Gastrocnemius medialis (tissue), 4 donors: ENCODE results near the gene UNC5B. TPM values are rescaled to one million over a fixed set of nuclear protein-coding genes. Genes with fewer than 3 reads are reported as not detected.

Experiments used
- ATAC-seq, 2 donors: fragments of 150-250 bp; one replicate each; pipeline ENCODE4 v1.9.1; 2016
- DNase-seq, 2 donors: peaks; one replicate each; pipeline ENCODE4 v3.0.0-alpha.2; 2019
- H3K27ac ChIP-seq, 4 donors: fragments of 200-600 bp; sonication (generic); 1 replicate in 1 of 4; 2 replicates in 3 of 4; pipeline ENCODE4 v1.5.1; 2016 to 2018; ENCODE audit warnings: mild to moderate bottlenecking in 2 of 4, moderate library complexity in 1 of 4
- H3K27me3 ChIP-seq, 3 donors: fragments of 200-600 bp; sonication (generic) in 2 of 3; 1 replicate in 1 of 3; 2 replicates in 2 of 3; pipeline versions ENCODE4 v1.5.1 to v1.6.0; 2016 to 2019; ENCODE audit warnings: mild to moderate bottlenecking in 1 of 3, moderate library complexity in 1 of 3
- H3K36me3 ChIP-seq, 2 donors: fragments of 200-600 bp; sonication (generic) in 1 of 2; one replicate each; pipeline ENCODE4 v1.5.1; 2017 to 2018
- H3K4me1 ChIP-seq, 2 donors: fragments of 200-600 bp; sonication (generic) in 1 of 2; one replicate each; pipeline ENCODE4 v1.5.1; 2016 to 2017; ENCODE audit warnings: mild to moderate bottlenecking in 2 of 2
- H3K4me3 ChIP-seq, 4 donors: fragments of 200-600 bp; sonication (generic) in 3 of 4; 1 replicate in 1 of 4; 2 replicates in 3 of 4; pipeline ENCODE4 v1.5.1; 2016 to 2019; ENCODE audit warnings: mild to moderate bottlenecking in 2 of 4
- H3K9me3 ChIP-seq, 3 donors: fragments of 200-600 bp; sonication (generic) in 2 of 3; 1 replicate in 1 of 3; 2 replicates in 2 of 3; pipeline ENCODE4 v1.5.1; 2016 to 2019
- CTCF ChIP-seq, 5 experiments: fragments of 450-650 bp in 3 of 5; fragments of 200-600 bp in 2 of 5; sonication (generic) in 2 of 5; IDR thresholded peaks in 4 of 5; conservative IDR thresholded peaks in 1 of 5; 1 replicate in 4 of 5; 2 replicates in 1 of 5; pipeline ENCODE4 v1.5.1; 2016 to 2019; ENCODE audit warnings: antibody characterized with exemption in 5 of 5, mild to moderate bottlenecking in 3 of 5, moderate library complexity in 3 of 5
- POLR2A ChIP-seq, 2 donors: fragments of 450-650 bp; IDR thresholded peaks; one replicate each; pipeline ENCODE4 v1.6.1; 2017; ENCODE audit warnings: antibody characterized with exemption in 2 of 2, mild to moderate bottlenecking in 2 of 2, moderate library complexity in 2 of 2
- in situ Hi-C, 4 donors: fragments of 200-750 bp; cut with MboI; loops; one replicate each; pipeline versions ENCODE4 v1.15.0 to v1.8.0; 2017; ENCODE audit warnings: low sequenced_read_pairs in 4 of 4
- intact Hi-C: fragments of 100-400 bp; cut with DNase I; formaldehyde crosslinking; loops from one replicate; pipeline ENCODE4 v1.15.1; 2023; ENCODE audit warnings: low total_unique reads
- total RNA-seq, 4 donors: library from RNA; depleted of rRNA; stranded (reverse); fragments of >200 nt; gene quantifications; one replicate each; pipeline versions ENCODE4 v1.1.0 to v1.2.3, GENCODE V29; 2016

The UNC5B gene
- total RNA-seq, result 1 to 10 TPM in 2 of 4 donors, under 1 TPM in 2; 0.65 to 1.2 (median 0.90) TPM

DNA sequence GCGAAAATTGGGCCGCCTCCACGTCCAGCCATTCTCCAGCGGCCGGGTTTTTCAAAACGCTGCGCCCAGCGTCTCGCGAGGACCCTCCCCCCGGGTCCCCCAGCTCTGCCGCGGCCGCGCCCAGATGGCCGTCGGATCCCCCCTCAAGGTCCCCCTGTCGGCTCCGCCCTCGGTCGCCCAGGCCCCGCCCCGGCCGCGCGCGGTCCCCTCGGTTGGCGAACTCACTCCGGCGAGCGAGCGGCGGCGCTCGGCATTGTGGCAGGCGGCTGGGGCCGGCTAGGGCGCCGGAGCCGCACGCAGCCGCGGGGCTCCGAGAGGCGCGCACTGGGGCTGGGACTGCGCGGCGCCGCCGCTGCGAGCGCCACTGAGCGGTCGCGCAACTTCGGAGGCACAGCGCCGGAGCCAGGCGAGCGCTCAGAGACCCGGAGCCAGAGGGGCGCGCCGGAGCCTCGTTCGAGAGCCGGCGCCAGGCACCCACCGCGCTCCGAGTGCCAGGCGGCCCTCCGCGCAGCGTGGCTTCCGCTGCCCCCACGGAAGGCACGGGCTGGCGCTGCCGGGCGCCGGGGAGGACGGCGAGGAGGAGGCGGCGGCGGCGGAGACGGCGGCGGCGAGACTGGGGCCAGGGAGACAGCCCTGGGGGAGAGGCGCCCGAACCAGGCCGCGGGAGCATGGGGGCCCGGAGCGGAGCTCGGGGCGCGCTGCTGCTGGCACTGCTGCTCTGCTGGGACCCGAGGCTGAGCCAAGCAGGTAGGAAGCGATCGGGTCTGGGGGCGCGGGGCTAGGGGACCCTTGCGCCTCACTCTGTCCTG lies at the start of gene UNC5B:
Gene UNC5B (plus strand): TSS at position 253 of the 809 bp plus-strand sequence. CDS start 416 bp downstream, at position 669.
- TF ChIP-seq CTCF (IDR thresholded peaks at IDR 0.05 in 4 of 5, conservative IDR thresholded peaks at IDR 0.05 in 1 of 5) (peak; percentile 35 to 63 (median 57)), POLR2A (IDR thresholded peaks at IDR 0.05) (peak; percentile 86 to 91)
- H3K9me3 ChIP-seq, result no peaks in the 10 kb centered on the region
- in situ Hi-C loops (no loop called here), intact Hi-C loops (loop anchor here (1.0 to 2.0 kb wide), 3 partner anchors 20 to 144 kb away; no protein-coding TSS in a partner anchor)
- H3K4me1 ChIP-seq, result peaks cover 20 to 26% of the 10 kb centered on the region in 2 donors
- H3K27me3 ChIP-seq, result peaks cover 0 to 3% (median 0%) of the 10 kb centered on the region in 3 donors
- peak within 1 kb of the TSS; percentile 75 to 92 (median 86) for H3K27ac ChIP-seq
- peak within 1 kb of the TSS; percentile 70 to 96 (median 82) for H3K4me3 ChIP-seq
- H3K36me3 ChIP-seq, result no peaks in the 10 kb centered on the region
- DNase-seq (peak; percentile 78 to 86), ATAC-seq (peak; percentile 69 to 76)

GRCh38 chr10:71173466-71173865 lies 38.9 kb upstream of the UNC5B start:
- ATAC-seq (no peak), DNase-seq (no peak)
- TF ChIP-seq POLR2A (IDR thresholded peaks at IDR 0.05), result no peak
- no peak for TF ChIP-seq CTCF (IDR thresholded peaks at IDR 0.05 in 4 of 5, conservative IDR thresholded peaks at IDR 0.05 in 1 of 5)
- in situ Hi-C loops (no loop called here), intact Hi-C loops (no loop called here)
- Histone ChIP-seq H3K27me3 (no peaks in the 10 kb centered on the region), H3K27ac (no peak overlapping the region), H3K36me3 (no peaks in the 10 kb centered on the region), H3K4me1 (no peaks in the 10 kb centered on the region), H3K9me3 (no peaks in the 10 kb centered on the region), H3K4me3 (no peak overlapping the region)

DNA sequence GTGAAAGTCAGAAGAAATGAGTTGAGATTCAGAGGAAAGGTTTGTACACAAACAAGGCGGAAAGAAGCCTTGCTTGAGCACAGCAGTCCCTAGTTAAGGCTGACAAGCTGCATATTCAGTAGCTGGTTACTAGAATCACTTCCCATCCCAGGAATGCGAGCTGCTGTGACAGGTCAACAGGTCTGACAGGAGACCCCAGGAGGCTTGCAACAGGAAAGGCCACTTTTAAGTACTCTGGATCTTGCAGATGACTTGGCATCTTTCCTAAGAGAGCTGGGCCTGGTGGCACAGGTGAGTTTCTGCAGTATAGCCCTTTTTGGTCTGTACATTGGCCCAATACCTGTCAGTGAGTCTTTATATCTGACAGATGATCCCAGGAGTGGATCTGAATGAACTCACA lies 35.7 kb upstream of the UNC5B start:
- no peak for TF ChIP-seq POLR2A (IDR thresholded peaks at IDR 0.05)
- no peak for TF ChIP-seq CTCF (IDR thresholded peaks at IDR 0.05 in 4 of 5, conservative IDR thresholded peaks at IDR 0.05 in 1 of 5)
- intact Hi-C loops, result no loop called here
- H3K27me3 ChIP-seq, result no peaks in the 10 kb centered on the region

GRCh38 chr10:71177651-71178199 lies 34.6 kb upstream of the UNC5B start:
- DNase-seq, result no peak
- intact Hi-C loops, result no loop called here
- Histone ChIP-seq H3K27me3 (no peaks in the 10 kb centered on the region), H3K4me1 (peaks cover 6 to 8% of the 10 kb centered on the region in 2 donors), H3K36me3 (no peaks in the 10 kb centered on the region), H3K4me3 (no peak overlapping the region), H3K9me3 (no peaks in the 10 kb centered on the region), H3K27ac (no peak overlapping the region)
- no peak for TF ChIP-seq CTCF (IDR thresholded peaks at IDR 0.05 in 4 of 5, conservative IDR thresholded peaks at IDR 0.05 in 1 of 5)
- no peak for TF ChIP-seq POLR2A (IDR thresholded peaks at IDR 0.05)
- in situ Hi-C loops, result no loop called here
- no peak for ATAC-seq

More for the DNA sequence above, 35.7 kb upstream of the UNC5B start:
- ATAC-seq (no peak), DNase-seq (no peak)
- no peaks in the 10 kb centered on the region for H3K9me3 ChIP-seq
- no peaks in the 10 kb centered on the region for H3K36me3 ChIP-seq
- no peak overlapping the region for H3K4me3 ChIP-seq
- in situ Hi-C loops, result no loop called here
- no peak overlapping the region for H3K27ac ChIP-seq
- peaks cover 6 to 8% of the 10 kb centered on the region in 2 donors for H3K4me1 ChIP-seq
